ENCODE measurements around the gene TMEM170B. TPM values are rescaled to one million over a fixed set of nuclear protein-coding genes. Genes with fewer than 3 reads are reported as not detected.

The TMEM170B gene
- total and polyA plus RNA-seq, 9 of the 15 experiments (the other 6 are each of a cell fraction or from before 2014, with no cell fraction given) = 0.03 to 0.11 (median 0.07) TPM

DNA sequence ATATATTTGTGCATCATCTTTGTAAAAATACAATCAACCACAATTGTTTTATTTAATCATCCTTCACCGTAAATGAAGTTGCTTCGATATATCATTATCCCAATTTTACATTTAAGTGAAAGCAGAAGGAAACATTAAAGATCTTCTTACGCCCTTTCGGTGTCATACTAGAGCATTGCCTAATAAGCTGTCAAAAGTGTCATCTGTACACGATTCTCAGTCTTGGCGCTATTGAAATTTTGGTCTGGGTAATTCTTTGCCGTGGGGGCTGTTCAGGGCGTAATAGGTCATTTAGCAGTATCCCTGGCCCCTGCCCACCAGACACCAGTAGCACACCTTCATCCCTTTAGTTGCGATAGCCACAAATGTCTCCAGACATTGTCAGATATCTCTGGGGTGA, 40.4 kb upstream of the TMEM170B start (continued):
- TF ChIP-seq, protein P1, sequence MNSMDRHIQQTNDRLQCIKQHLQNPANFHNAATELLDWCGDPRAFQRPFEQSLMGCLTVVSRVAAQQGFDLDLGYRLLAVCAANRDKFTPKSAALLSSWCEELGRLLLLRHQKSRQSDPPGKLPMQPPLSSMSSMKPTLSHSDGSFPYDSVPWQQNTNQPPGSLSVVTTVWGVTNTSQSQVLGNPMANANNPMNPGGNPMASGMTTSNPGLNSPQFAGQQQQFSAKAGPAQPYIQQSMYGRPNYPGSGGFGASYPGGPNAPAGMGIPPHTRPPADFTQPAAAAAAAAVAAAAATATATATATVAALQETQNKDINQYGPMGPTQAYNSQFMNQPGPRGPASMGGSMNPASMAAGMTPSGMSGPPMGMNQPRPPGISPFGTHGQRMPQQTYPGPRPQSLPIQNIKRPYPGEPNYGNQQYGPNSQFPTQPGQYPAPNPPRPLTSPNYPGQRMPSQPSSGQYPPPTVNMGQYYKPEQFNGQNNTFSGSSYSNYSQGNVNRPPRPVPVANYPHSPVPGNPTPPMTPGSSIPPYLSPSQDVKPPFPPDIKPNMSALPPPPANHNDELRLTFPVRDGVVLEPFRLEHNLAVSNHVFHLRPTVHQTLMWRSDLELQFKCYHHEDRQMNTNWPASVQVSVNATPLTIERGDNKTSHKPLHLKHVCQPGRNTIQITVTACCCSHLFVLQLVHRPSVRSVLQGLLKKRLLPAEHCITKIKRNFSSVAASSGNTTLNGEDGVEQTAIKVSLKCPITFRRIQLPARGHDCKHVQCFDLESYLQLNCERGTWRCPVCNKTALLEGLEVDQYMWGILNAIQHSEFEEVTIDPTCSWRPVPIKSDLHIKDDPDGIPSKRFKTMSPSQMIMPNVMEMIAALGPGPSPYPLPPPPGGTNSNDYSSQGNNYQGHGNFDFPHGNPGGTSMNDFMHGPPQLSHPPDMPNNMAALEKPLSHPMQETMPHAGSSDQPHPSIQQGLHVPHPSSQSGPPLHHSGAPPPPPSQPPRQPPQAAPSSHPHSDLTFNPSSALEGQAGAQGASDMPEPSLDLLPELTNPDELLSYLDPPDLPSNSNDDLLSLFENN (IDR thresholded peaks at IDR 0.05; ENCODE audit: low read depth in 2 of 2, low read length in 2 of 2) = no peak
- TF ChIP-seq, protein P2, sequence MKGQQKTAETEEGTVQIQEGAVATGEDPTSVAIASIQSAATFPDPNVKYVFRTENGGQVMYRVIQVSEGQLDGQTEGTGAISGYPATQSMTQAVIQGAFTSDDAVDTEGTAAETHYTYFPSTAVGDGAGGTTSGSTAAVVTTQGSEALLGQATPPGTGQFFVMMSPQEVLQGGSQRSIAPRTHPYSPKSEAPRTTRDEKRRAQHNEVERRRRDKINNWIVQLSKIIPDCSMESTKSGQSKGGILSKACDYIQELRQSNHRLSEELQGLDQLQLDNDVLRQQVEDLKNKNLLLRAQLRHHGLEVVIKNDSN (CRISPR knock-in tag; IDR thresholded peaks at IDR 0.05) = no peak
- no peak for TF ChIP-seq IRF2 (CRISPR knock-in tag; IDR thresholded peaks at IDR 0.05)
- no peak for TF ChIP-seq FUS (optimal IDR thresholded peaks at IDR 0.05; ENCODE audit: low read depth, low read length)
- no peak for TF ChIP-seq NFIX (CRISPR knock-in tag; IDR thresholded peaks at IDR 0.05; ENCODE audit: low read depth)
- TF ChIP-seq MEF2D (tag; conservative IDR thresholded peaks at IDR 0.05; ENCODE audit: low read depth) = no peak
- no peak for TF ChIP-seq ZNF507 (tag; conservative IDR thresholded peaks at IDR 0.05)

All from K562 (cell line).